ENCODE results near the gene CBLC.

- TF ChIP-seq CTCF (IDR thresholded peaks at IDR 0.05) (no peak), EP300 (IDR thresholded peaks at IDR 0.05) (no peak), POLR2A (IDR thresholded peaks at IDR 0.05) (no peak)
These were observed 12.4 kb upstream of the CBLC start for GRCh38 chr19:44765033-44765948.

All from upper lobe of left lung (tissue), 4 donors.